ENCODE data around the gene TSACC. TPM values are rescaled to one million over a fixed set of nuclear protein-coding genes. Genes with fewer than 3 reads are reported as not detected.
"Not testable (repeated sequence)": the region's sequence is repeated elsewhere in the genome, so short reads cannot be mapped to it uniquely, and the experiment has no call there.

The TSACC gene
- total RNA-seq, 1 donor from 2014 or later, result 0.63 TPM

DNA sequence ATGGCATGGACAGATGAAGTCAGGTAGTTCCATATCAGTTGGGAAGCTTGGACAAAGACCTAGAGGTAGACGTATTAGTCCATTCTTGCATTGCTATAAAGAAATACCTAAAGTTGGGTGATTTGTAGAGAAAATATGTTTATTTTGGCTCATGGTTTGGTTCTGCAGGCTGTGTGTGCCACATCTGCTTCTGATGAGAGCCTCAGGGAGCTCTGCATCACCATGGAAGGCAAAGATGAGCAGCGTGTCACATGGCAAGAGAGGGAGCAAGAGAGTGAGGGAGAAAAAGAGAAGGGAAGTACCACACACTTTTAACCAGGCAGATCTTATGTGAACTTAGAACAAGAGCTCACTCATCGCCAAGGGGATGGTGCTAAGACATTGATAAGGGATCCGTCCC lies 9.0 kb downstream of the TSACC start:
- H3K9me3 Mint-ChIP-seq, result no peaks in the 10 kb centered on the region
- DNase-seq (ENCODE audit: extremely low spot score, unreplicated experiment), result no peak
- TF ChIP-seq, protein P1, sequence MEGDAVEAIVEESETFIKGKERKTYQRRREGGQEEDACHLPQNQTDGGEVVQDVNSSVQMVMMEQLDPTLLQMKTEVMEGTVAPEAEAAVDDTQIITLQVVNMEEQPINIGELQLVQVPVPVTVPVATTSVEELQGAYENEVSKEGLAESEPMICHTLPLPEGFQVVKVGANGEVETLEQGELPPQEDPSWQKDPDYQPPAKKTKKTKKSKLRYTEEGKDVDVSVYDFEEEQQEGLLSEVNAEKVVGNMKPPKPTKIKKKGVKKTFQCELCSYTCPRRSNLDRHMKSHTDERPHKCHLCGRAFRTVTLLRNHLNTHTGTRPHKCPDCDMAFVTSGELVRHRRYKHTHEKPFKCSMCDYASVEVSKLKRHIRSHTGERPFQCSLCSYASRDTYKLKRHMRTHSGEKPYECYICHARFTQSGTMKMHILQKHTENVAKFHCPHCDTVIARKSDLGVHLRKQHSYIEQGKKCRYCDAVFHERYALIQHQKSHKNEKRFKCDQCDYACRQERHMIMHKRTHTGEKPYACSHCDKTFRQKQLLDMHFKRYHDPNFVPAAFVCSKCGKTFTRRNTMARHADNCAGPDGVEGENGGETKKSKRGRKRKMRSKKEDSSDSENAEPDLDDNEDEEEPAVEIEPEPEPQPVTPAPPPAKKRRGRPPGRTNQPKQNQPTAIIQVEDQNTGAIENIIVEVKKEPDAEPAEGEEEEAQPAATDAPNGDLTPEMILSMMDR (conservative IDR thresholded peaks at IDR 0.05), result no peak

GRCh38 chr1:156352481-156352880 lies 14.2 kb downstream of the TSACC start:
- H3K36me3 Mint-ChIP-seq; DNase-seq (ENCODE audit: extremely low spot score, unreplicated experiment); H3K4me1 Mint-ChIP-seq (ENCODE audit: unreplicated experiment); H3K27ac Mint-ChIP-seq; H3K9me3 Mint-ChIP-seq; H3K4me3 Mint-ChIP-seq: not testable (repeated sequence)
- H3K27me3 Mint-ChIP-seq, result peaks cover 67% of the 10 kb centered on the region

More for the DNA sequence above, 9.0 kb downstream of the TSACC start:
- Mint-ChIP-seq H3K4me1 (ENCODE audit: unreplicated experiment) (no peaks in the 10 kb centered on the region), H3K27me3 (peaks cover 58% of the 10 kb centered on the region), H3K4me3 (no peak overlapping the region), H3K27ac (no peak overlapping the region), H3K36me3 (no peaks in the 10 kb centered on the region)

- H3K27ac Mint-ChIP-seq, result no peak overlapping the region
Observed at GRCh38 chr1:156356262-156356874, 18.0 kb downstream of the TSACC start.

GRCh38 chr1:156356875-156357534 lies 18.7 kb downstream of the TSACC start:
- Mint-ChIP-seq H3K9me3 (no peaks in the 10 kb centered on the region), H3K4me3 (peak overlapping the region; percentile 59), H3K27ac (no peak overlapping the region), H3K27me3 (peaks cover 62% of the 10 kb centered on the region), H3K4me1 (ENCODE audit: unreplicated experiment) (peaks cover 6% of the 10 kb centered on the region), H3K36me3 (no peaks in the 10 kb centered on the region)
- TF ChIP-seq, protein P1 (conservative IDR thresholded peaks at IDR 0.05), result peak; percentile 85
- no peak for DNase-seq (ENCODE audit: extremely low spot score, unreplicated experiment)

More at GRCh38 chr1:156356262-156356874, 18.0 kb downstream of the TSACC start:
- DNase-seq (ENCODE audit: extremely low spot score, unreplicated experiment), result no peak
- Mint-ChIP-seq H3K27me3 (peaks cover 64% of the 10 kb centered on the region), H3K36me3 (no peaks in the 10 kb centered on the region), H3K9me3 (no peaks in the 10 kb centered on the region), H3K4me3 (no peak overlapping the region), H3K4me1 (ENCODE audit: unreplicated experiment) (peaks cover 6% of the 10 kb centered on the region)
- TF ChIP-seq, protein P1 (conservative IDR thresholded peaks at IDR 0.05), result no peak

DNA sequence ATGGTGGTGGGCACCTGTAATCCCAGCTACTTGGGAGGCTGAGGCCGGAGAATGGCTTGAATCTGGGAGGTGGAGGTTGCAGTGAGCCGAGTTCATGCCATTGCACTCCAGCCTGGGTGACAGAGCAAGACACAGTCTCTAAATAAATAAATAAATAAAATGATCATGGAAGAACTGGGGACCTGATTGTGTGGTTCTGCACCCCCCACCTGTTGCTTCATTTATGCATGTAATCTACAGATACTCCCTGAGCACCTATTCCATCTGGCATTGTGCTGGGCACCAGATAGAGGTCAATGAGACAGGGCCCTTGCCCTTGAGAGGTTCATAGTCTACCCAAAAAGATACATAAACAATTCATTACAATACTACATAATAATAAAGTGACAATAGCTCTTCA lies 19.7 kb downstream of the TSACC start:
- Mint-ChIP-seq H3K27me3 (peaks cover 59% of the 10 kb centered on the region), H3K4me1 (ENCODE audit: unreplicated experiment) (peaks cover 6% of the 10 kb centered on the region), H3K27ac (no peak overlapping the region), H3K9me3 (no peaks in the 10 kb centered on the region), H3K4me3 (no peak overlapping the region), H3K36me3 (no peaks in the 10 kb centered on the region)
- TF ChIP-seq, protein P1 (conservative IDR thresholded peaks at IDR 0.05), result no peak
- no peak for DNase-seq (ENCODE audit: extremely low spot score, unreplicated experiment)

- peaks cover 61% of the 10 kb centered on the region for H3K27me3 Mint-ChIP-seq
- H3K4me1 Mint-ChIP-seq (ENCODE audit: unreplicated experiment), result peaks cover 6% of the 10 kb centered on the region
- no peak overlapping the region for H3K27ac Mint-ChIP-seq
- no peaks in the 10 kb centered on the region for H3K36me3 Mint-ChIP-seq
- TF ChIP-seq, protein P1 (conservative IDR thresholded peaks at IDR 0.05), result no peak
- no peak for DNase-seq (ENCODE audit: extremely low spot score, unreplicated experiment)
- H3K9me3 Mint-ChIP-seq, result no peaks in the 10 kb centered on the region
- H3K4me3 Mint-ChIP-seq, result no peak overlapping the region
Observed at GRCh38 chr1:156358641-156359040, 20.3 kb downstream of the TSACC start.
